HEK293 (cell line): Measurements from ENCODE around the gene PLEKHG1.
A peak's percentile ranks its signal among the peaks of the same experiment; 100 is the strongest.

Source experiments
- CTCF ChIP-seq: fragments of 450-650 bp; formaldehyde crosslinking; IDR thresholded peaks from 2 replicates; pipeline ENCODE4 v1.5.1; 2016; ENCODE audit warnings: missing biosample characterization, missing genetic modification characterization
- KLF16 ChIP-seq: fragments of 450-650 bp; formaldehyde crosslinking; IDR thresholded peaks from 2 replicates; pipeline ENCODE4 v1.5.1; 2017; ENCODE audit warnings: missing biosample characterization, missing genetic modification characterization
- PRDM6 ChIP-seq: fragments of 450-650 bp; formaldehyde crosslinking; IDR thresholded peaks from 2 replicates; pipeline ENCODE4 v1.5.1; 2017; ENCODE audit warnings: missing biosample characterization, missing genetic modification characterization
- ZNF280D ChIP-seq: fragments of 450-650 bp; formaldehyde crosslinking; IDR thresholded peaks from 2 replicates; pipeline ENCODE4 v1.5.1; 2016; ENCODE audit warnings: missing biosample characterization, missing genetic modification characterization
- ZNF473 ChIP-seq: fragments of 450-650 bp; formaldehyde crosslinking; IDR thresholded peaks from 2 replicates; pipeline ENCODE4 v1.5.1; 2017; ENCODE audit warnings: missing biosample characterization, missing genetic modification characterization
- ZNF530 ChIP-seq: fragments of 450-650 bp; formaldehyde crosslinking; IDR thresholded peaks from 2 replicates; pipeline ENCODE4 v1.5.1; 2016; ENCODE audit warnings: low read depth, missing biosample characterization, missing genetic modification characterization
- ZNF621 ChIP-seq: fragments of 450-650 bp; formaldehyde crosslinking; IDR thresholded peaks from 2 replicates; pipeline ENCODE4 v1.5.1; 2017; ENCODE audit warnings: missing biosample characterization, missing genetic modification characterization

GRCh38 chr6:150641398-150642139, 41.9 kb downstream of the PLEKHG1 start:
- TF ChIP-seq ZNF621 (tag by site-specific recombination) (no peak), KLF16 (no peak), CTCF (tag by site-specific recombination) (no peak), ZNF280D (tag by site-specific recombination) (no peak), PRDM6 (tag by site-specific recombination) (peak; percentile 84), ZNF473 (tag by site-specific recombination) (no peak), ZNF530 (no peak)
